HCT116 (cell line): Measurements from ENCODE around the gene B4GALT4. TPM values are rescaled to one million over a fixed set of nuclear protein-coding genes. Genes with fewer than 3 reads are reported as not detected.

ENCODE experiments used
- ATAC-seq: fragments of 200-7000 bp; cut with Tn5 transposase; 2 replicates; pipeline ENCODE4 v1.9.1; 2020; ENCODE audit warnings: mild to moderate bottlenecking, moderate library complexity
- BruUV-seq: library from RNA; stranded (reverse); fragments of 400-500 nt; replicated peaks from 2 replicates; lab custom pipeline; 2021; lab: Mats Ljungman, UMichigan
- CTCF ChIA-PET: fragments of 300-600 bp; sonication (Branson Sonifier 250); formaldehyde crosslinking; loops from one replicate; lab custom pipeline; 2021; ENCODE audit warnings: antibody characterized with exemption; lab: Charles Lee
- POLR2A ChIA-PET: fragments of 300-600, 350-600 bp; sonication (Branson Sonifier 250); formaldehyde crosslinking; loops from one replicate; lab custom pipeline; 2021; ENCODE audit warnings: antibody characterized with exemption; lab: Charles Lee
- RAD21 ChIA-PET, 2 experiments: fragments of 300-600 bp; sonication (Branson Sonifier 250); formaldehyde crosslinking; loops; one replicate each; lab custom pipeline; 2023; ENCODE audit warnings: low total read pairs in 2 of 2; ENCODE audit not compliant: uncharacterized antibody in 2 of 2, unreplicated experiment in 2 of 2, low non-redundant PET in 1 of 2; lab: Charles Lee
- DNase-seq: peaks from one replicate; pipeline ENCODE4 v3.0.0-alpha.2; 2010; ENCODE audit warnings: low read depth, low spot score
- H2AFZ ChIP-seq: fragments of 200-600 bp; shearing (Covaris generic), sonication (generic); 2 replicates; pipeline ENCODE4 v1.6.1; 2017; ENCODE audit warnings: low read depth, mixed run types, mixed read lengths, antibody characterized with exemption, low read length; ENCODE audit not compliant: poor library complexity, severe bottlenecking
- H3K27ac ChIP-seq: 2 replicates; pipeline ENCODE4 v1.5.1; 2012; ENCODE audit warnings: low read depth, low read length
- H3K27me3 ChIP-seq: fragments of 200-600 bp; sonication (generic); 2 replicates; pipeline ENCODE4 v1.6.1; 2016; ENCODE audit warnings: mixed run types, low read length, mixed read lengths; ENCODE audit not compliant: insufficient read depth
- H3K36me3 ChIP-seq, 2 experiments: fragments of 200-500 bp in 1 of 2; fragments of 200-600 bp in 1 of 2; sonication (Bioruptor generic) in 1 of 2; sonication (generic) in 1 of 2; 2 replicates each; pipeline versions ENCODE4 v1.5.1 to v1.6.1; 2014 to 2016; ENCODE audit warnings: low read length in 2 of 2, inconsistent platforms in 1 of 2, mixed read lengths in 1 of 2, mixed run types in 1 of 2; ENCODE audit not compliant: insufficient read depth in 2 of 2, control insufficient read depth in 1 of 2
- H3K4me1 ChIP-seq, 2 experiments: fragments of 200-600 bp in 1 of 2; sonication (generic) in 1 of 2; 2 replicates each; pipeline versions ENCODE4 v1.5.1 to v1.6.1; 2012 to 2017; ENCODE audit warnings: low read length in 2 of 2, inconsistent platforms in 1 of 2, mild to moderate bottlenecking in 1 of 2, mixed read lengths in 1 of 2, mixed run types in 1 of 2, moderate library complexity in 1 of 2; ENCODE audit not compliant: insufficient read depth in 2 of 2, control insufficient read depth in 1 of 2
- H3K4me2 ChIP-seq: fragments of 200-600 bp; sonication (generic); 2 replicates; pipeline ENCODE4 v1.6.1; 2017; ENCODE audit warnings: mixed run types, low read length, mixed read lengths
- H3K4me3 ChIP-seq, 2 experiments: fragments of 200-600 bp in 1 of 2; sonication (generic) in 1 of 2; replicated peaks in 1 of 2; 2 replicates each; pipeline ENCODE4 v1.5.1; 2011 to 2016; ENCODE audit warnings: low read length in 2 of 2, control low read depth in 1 of 2, low read depth in 1 of 2, mild to moderate bottlenecking in 1 of 2, mixed read lengths in 1 of 2, mixed run types in 1 of 2
- H3K79me2 ChIP-seq: fragments of 200-600 bp; sonication (generic); 2 replicates; pipeline ENCODE4 v1.6.1; 2017; ENCODE audit warnings: mild to moderate bottlenecking, mixed run types, low read length, moderate library complexity, mixed read lengths; ENCODE audit not compliant: insufficient read depth
- H3K9ac ChIP-seq: fragments of 200-600 bp; sonication (generic); 2 replicates; pipeline ENCODE4 v1.6.1; 2016; ENCODE audit warnings: low read length, mixed read lengths
- H3K9me2 ChIP-seq: fragments of 200-600 bp; sonication (generic), shearing (Covaris generic); 2 replicates; pipeline ENCODE4 v1.6.1; 2017; ENCODE audit warnings: mixed run types, mild to moderate bottlenecking, moderate library complexity; ENCODE audit not compliant: insufficient read depth
- H3K9me3 ChIP-seq, 2 experiments: fragments of 200-500 bp in 1 of 2; fragments of 200-600 bp in 1 of 2; sonication (Bioruptor generic) in 1 of 2; sonication (generic) in 1 of 2; 2 replicates each; pipeline ENCODE4 v1.6.1; 2014 to 2017; ENCODE audit warnings: low read length in 2 of 2, mixed read lengths in 2 of 2, inconsistent platforms in 1 of 2, low read depth in 1 of 2, mild to moderate bottlenecking in 1 of 2, mixed run types in 1 of 2, moderate library complexity in 1 of 2; ENCODE audit not compliant: control insufficient read depth in 1 of 2, insufficient read depth in 1 of 2
- H4K20me1 ChIP-seq: fragments of 200-600 bp; sonication (generic), shearing (Covaris generic); 2 replicates; pipeline ENCODE4 v1.6.1; 2017; ENCODE audit warnings: mixed run types, mild to moderate bottlenecking, moderate library complexity; ENCODE audit not compliant: insufficient read depth
- CBX3 ChIP-seq: IDR thresholded peaks from 2 replicates; pipeline ENCODE4 v1.6.1; 2012; ENCODE audit warnings: low read depth
- CEBPB ChIP-seq: IDR thresholded peaks from 2 replicates; pipeline ENCODE4 v1.6.1; 2012; ENCODE audit warnings: low read depth
- EGR1 ChIP-seq: IDR thresholded peaks from 2 replicates; pipeline ENCODE4 v1.6.1; 2012; ENCODE audit warnings: low read depth
- ELF1 ChIP-seq: IDR thresholded peaks from 2 replicates; pipeline ENCODE4 v1.6.1; 2012; ENCODE audit warnings: low read depth, borderline replicate concordance
- EZH2 ChIP-seq: fragments of 200-600 bp; sonication (generic); IDR thresholded peaks from 2 replicates; pipeline ENCODE4 v1.6.1; 2017; ENCODE audit warnings: antibody characterized with exemption, mixed run types
- POLR2A ChIP-seq: IDR thresholded peaks from 2 replicates; pipeline ENCODE4 v1.7.0; 2011; ENCODE audit warnings: borderline replicate concordance; ENCODE audit not compliant: insufficient read depth, insufficient read length; ENCODE audit errors: extremely low read depth
- POLR2AphosphoS5 ChIP-seq: IDR thresholded peaks from 2 replicates; pipeline ENCODE4 v1.6.1; 2011; ENCODE audit warnings: mild to moderate bottlenecking, low read depth, low read length, moderate library complexity
- RAD21 ChIP-seq: IDR thresholded peaks from 2 replicates; pipeline ENCODE4 v1.6.1; 2012; ENCODE audit warnings: low read depth, mild to moderate bottlenecking
- SIN3A ChIP-seq: IDR thresholded peaks from 2 replicates; pipeline ENCODE4 v1.6.1; 2012; ENCODE audit warnings: low read depth
- SP1 ChIP-seq: IDR thresholded peaks from 2 replicates; pipeline ENCODE4 v1.6.1; 2012; ENCODE audit warnings: low read depth
- TCF7L2 ChIP-seq: IDR thresholded peaks from 2 replicates; pipeline ENCODE4 v1.7.0; 2011; ENCODE audit warnings: borderline replicate concordance, inconsistent platforms; ENCODE audit not compliant: insufficient read depth, insufficient read length; ENCODE audit errors: extremely low read depth
- YY1 ChIP-seq: IDR thresholded peaks from 2 replicates; pipeline ENCODE4 v1.6.1; 2011; ENCODE audit warnings: low read length, low read depth, moderate library complexity, mild to moderate bottlenecking; ENCODE audit not compliant: insufficient replicate concordance; ENCODE audit errors: extremely low read depth
- ZNF274 ChIP-seq: fragments of 200-500 bp; sonication (Bioruptor generic); IDR thresholded peaks from 2 replicates; pipeline ENCODE4 v1.6.1; 2014; ENCODE audit warnings: mild to moderate bottlenecking, low read depth, low read length, inconsistent platforms
- intact Hi-C: fragments of 100-400 bp; cut with micrococcal nuclease; formaldehyde crosslinking; loops from 2 replicates; pipeline ENCODE4 v1.10.0; 2022
- total RNA-seq: library from RNA; stranded (reverse); gene quantifications from one replicate; pipeline ENCODE4 v1.2.1, GENCODE V29; 2021; ENCODE audit not compliant: unreplicated experiment
- TF ChIP-seq, protein P1 (sequence below): IDR thresholded peaks from 2 replicates; pipeline ENCODE4 v1.6.1; 2012; ENCODE audit warnings: low read depth
- TF ChIP-seq, protein P2 (sequence below): IDR thresholded peaks from 2 replicates; pipeline ENCODE4 v1.6.1; 2011; ENCODE audit warnings: mild to moderate bottlenecking, low read length, moderate library complexity; ENCODE audit not compliant: insufficient replicate concordance; ENCODE audit errors: extremely low read depth

B4GALT4 gene
- total RNA-seq, 1 experiment from 2014 or later, result 15.9 TPM

DNA sequence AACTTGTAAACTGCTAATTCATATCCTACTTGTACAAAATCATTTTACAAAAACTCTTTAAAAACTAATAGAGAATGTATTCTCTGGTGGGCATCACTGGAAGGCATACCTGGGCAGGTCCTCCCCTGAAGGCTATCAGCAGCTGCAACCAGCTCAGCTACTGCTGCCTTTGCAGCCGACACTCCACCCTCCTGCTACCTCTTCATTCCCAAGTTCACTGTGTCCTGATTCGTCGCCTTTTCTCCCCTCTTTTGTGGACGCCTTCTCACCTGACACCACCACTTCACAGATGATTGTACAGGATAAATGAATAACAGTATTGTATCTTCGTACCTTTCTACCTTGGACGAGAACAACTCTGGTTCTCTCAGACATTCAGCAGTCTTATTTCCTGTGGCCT, 28.9 kb downstream of the B4GALT4 start:
- Histone ChIP-seq H3K27me3 (no peaks in the 10 kb centered on the region), H3K27ac (no peak overlapping the region), H3K9me3 (no peaks in the 10 kb centered on the region), H3K79me2 (no peaks in the 10 kb centered on the region), H3K4me3 (no peak overlapping the region), H3K4me1 (no peaks in the 10 kb centered on the region), H4K20me1 (no peaks in the 10 kb centered on the region), H2AFZ (no peak overlapping the region)
- ChIA-PET CTCF (interaction anchor here (2.0 kb wide), 1 partner anchor 29 kb away, joined by 5 read pairs; the partner anchor contains the start of gene B4GALT4), RAD21 (no interaction called here)
- DNase-seq (no peak), ATAC-seq (no peak)
- intact Hi-C loops, result no loop called here
- no TSS peak for BruUV-seq
- TF ChIP-seq TCF7L2 (no peak), CBX3 (no peak), RAD21 (no peak)
- TF ChIP-seq, all 23 proteins: peak for 0
- Histone ChIP-seq H3K9me2 (no peaks in the 10 kb centered on the region), H3K9ac (no peak overlapping the region), H3K4me2 (no peak overlapping the region), H3K36me3 (peaks cover 7 to 17% of the 10 kb centered on the region in 2 experiments; a peak in 2 of 4 replicates)
- POLR2A ChIA-PET, result no interaction called here

DNA sequence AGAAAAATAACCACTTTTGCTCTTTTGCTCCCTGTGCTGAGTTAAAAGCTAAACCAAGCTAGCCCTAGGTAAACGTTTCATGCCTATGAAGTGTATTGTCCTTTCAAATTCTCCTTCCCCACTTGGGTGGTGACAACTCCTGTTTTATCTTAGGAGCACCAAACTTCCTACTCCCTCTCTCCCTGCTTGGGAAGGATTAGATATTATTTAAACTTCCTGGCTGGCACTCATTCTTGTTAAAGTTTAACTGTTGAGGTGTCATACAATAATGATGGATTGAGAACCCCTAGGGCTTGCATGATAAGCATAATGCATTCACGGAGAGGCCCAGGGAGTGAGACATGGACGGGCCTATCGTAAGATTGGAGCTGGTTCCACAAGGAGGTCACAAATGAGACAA, 29.5 kb downstream of the B4GALT4 start:
- Histone ChIP-seq H3K4me1 (no peaks in the 10 kb centered on the region), H4K20me1 (no peaks in the 10 kb centered on the region), H3K4me3 (no peak overlapping the region), H3K79me2 (no peaks in the 10 kb centered on the region), H3K36me3 (peaks cover 7 to 10% of the 10 kb centered on the region in 2 experiments; a peak in 2 of 4 replicates), H2AFZ (no peak overlapping the region), H3K9me3 (no peaks in the 10 kb centered on the region), H3K27me3 (no peaks in the 10 kb centered on the region), H3K9ac (no peak overlapping the region), H3K9me2 (no peaks in the 10 kb centered on the region), H3K4me2 (no peak overlapping the region), H3K27ac (no peak overlapping the region)
- ChIA-PET CTCF (interaction anchor here (2.0 kb wide), 1 partner anchor 30 kb away, joined by 5 read pairs; the partner anchor contains the start of gene B4GALT4), POLR2A (interaction anchor here (0.7 kb wide), 1 partner anchor 25 kb away, joined by 3 read pairs; no protein-coding TSS in a partner anchor), RAD21 (no interaction called here)
- BruUV-seq, result no TSS peak
- no peak for ATAC-seq
- intact Hi-C loops, result no loop called here
- no peak for DNase-seq
- TF ChIP-seq, protein P1, sequence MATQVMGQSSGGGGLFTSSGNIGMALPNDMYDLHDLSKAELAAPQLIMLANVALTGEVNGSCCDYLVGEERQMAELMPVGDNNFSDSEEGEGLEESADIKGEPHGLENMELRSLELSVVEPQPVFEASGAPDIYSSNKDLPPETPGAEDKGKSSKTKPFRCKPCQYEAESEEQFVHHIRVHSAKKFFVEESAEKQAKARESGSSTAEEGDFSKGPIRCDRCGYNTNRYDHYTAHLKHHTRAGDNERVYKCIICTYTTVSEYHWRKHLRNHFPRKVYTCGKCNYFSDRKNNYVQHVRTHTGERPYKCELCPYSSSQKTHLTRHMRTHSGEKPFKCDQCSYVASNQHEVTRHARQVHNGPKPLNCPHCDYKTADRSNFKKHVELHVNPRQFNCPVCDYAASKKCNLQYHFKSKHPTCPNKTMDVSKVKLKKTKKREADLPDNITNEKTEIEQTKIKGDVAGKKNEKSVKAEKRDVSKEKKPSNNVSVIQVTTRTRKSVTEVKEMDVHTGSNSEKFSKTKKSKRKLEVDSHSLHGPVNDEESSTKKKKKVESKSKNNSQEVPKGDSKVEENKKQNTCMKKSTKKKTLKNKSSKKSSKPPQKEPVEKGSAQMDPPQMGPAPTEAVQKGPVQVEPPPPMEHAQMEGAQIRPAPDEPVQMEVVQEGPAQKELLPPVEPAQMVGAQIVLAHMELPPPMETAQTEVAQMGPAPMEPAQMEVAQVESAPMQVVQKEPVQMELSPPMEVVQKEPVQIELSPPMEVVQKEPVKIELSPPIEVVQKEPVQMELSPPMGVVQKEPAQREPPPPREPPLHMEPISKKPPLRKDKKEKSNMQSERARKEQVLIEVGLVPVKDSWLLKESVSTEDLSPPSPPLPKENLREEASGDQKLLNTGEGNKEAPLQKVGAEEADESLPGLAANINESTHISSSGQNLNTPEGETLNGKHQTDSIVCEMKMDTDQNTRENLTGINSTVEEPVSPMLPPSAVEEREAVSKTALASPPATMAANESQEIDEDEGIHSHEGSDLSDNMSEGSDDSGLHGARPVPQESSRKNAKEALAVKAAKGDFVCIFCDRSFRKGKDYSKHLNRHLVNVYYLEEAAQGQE, result no peak
- TF ChIP-seq CEBPB (no peak), POLR2AphosphoS5 (no peak), EGR1 (no peak), EZH2 (no peak), ZNF274 (no peak), CBX3 (no peak), ELF1 (no peak), POLR2A (no peak), SP1 (no peak), YY1 (no peak), TCF7L2 (no peak), SIN3A (no peak), RAD21 (no peak)
- TF ChIP-seq, protein P2, sequence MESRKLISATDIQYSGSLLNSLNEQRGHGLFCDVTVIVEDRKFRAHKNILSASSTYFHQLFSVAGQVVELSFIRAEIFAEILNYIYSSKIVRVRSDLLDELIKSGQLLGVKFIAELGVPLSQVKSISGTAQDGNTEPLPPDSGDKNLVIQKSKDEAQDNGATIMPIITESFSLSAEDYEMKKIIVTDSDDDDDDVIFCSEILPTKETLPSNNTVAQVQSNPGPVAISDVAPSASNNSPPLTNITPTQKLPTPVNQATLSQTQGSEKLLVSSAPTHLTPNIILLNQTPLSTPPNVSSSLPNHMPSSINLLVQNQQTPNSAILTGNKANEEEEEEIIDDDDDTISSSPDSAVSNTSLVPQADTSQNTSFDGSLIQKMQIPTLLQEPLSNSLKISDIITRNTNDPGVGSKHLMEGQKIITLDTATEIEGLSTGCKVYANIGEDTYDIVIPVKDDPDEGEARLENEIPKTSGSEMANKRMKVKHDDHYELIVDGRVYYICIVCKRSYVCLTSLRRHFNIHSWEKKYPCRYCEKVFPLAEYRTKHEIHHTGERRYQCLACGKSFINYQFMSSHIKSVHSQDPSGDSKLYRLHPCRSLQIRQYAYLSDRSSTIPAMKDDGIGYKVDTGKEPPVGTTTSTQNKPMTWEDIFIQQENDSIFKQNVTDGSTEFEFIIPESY, result no peak
